ENCODE results near the gene WDR73.
"Not testable (repeated sequence)": the region's sequence is repeated elsewhere in the genome, so short reads cannot be mapped to it uniquely, and the experiment has no call there.

WDR73 gene

DNA sequence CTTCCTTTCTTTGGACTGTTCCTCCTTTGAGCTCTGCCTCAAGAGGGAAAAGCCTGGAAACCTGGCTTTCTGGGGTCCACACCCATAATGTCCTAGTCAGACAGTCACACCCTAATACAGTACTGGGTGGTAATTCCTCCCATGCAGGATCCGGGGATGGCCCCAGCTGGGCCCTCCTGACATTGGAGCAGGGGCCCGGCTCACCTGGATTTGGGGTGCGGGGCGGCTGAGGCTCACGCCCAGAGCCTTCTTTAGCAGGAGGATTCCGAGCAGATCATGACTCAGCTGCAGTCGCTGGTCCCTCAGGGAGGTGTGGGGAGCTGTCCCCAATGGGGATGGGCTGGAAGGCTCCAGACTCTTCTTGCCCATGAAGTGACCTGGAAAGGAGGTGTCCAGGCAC, 2.9 kb upstream of the WDR73 start:
- no peak for DNase-seq

DNA sequence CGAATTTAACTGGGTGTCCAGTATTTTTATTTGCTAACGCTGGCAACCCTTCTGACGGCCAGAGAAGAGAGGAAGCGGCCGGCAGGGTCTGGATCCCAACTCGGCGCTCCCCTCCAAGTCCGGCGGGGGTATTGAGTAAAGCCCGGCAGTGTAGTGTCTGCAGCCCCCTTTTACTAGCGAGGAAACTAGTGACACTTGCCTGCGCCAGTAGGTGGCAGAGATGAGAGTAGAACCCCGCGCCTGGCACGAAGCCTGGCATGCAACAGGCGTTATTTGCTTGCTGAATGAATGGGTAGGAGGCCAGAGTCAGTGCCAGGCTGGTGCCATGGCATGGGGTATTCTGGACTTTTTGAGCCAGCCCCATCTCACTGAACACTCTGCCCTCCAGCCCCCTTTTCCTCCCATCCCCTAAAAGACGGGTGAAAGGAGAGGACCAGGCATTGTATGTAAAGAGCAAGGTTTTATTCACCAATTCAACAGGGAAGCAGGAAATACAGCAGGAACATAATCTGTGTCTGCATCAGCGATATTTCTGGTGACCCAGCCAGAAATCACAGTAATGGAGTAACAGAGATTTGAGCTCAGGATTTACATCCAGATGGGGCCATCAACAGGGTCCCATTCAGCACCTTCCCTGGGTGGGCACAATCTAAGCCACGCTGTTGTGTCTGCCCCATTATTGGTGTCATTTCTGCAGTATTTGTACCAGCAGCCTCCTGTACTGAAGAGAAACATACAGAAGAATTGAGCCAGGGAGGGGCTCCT, 788 bp upstream of the WDR73 start:
- DNase-seq = peak; percentile 47

DNA sequence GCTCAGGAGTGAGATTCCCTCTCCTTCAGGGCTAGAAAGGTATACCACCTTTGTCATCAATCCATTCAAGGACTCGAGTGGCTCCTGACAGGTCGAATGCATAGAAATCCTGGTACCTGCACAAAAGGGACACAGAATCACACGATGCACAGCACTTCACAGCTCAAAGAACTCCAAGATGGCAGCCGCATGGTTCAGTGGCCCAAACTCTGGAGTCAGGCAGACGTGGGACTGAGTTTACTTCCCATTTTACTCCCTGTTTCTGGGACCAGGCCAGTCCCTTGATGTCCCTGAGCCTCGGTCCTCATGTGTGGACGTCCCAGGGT, 536 bp downstream of the WDR73 start:
- no peak for DNase-seq

DNA sequence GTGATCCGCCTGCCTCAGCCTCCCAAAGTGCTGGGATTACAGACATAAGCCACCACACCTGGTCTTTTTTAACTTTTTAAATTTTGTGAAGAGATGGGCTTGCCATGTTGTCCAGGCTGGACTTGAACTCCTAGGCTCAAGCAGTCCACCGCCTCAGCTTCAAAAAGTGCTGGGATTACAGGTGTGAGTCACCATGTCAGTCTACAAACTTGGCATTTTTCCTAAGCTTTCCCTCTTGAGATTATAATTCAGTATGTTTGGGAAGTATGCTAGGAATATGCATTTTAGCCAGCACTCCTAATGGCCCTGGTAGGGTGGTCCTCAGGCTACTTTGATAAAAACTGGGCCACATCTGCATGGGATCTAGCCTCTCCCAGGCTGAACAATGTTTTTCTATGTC, 4.4 kb downstream of the WDR73 start:
- DNase-seq = no peak

DNA sequence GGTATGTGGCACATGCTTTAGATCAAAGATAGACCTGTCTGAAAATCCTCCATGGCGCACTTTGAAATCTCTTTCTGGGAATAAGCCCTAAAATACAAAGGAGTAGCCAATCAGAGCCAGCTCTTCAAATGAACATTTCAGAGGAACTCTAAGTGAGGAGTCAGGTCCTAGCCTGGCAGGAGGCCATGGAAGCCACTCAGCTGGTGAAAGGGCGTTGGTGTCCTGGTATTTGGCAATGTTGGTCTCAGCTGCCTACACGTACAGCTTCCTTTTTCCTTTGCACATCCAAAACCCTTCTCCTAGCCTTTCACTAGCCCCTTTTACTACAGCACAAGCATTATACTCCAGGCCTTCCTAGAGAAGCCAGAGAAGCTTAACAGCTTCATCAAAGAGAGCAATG, 5.5 kb downstream of the WDR73 start:
- no peak for DNase-seq

DNA sequence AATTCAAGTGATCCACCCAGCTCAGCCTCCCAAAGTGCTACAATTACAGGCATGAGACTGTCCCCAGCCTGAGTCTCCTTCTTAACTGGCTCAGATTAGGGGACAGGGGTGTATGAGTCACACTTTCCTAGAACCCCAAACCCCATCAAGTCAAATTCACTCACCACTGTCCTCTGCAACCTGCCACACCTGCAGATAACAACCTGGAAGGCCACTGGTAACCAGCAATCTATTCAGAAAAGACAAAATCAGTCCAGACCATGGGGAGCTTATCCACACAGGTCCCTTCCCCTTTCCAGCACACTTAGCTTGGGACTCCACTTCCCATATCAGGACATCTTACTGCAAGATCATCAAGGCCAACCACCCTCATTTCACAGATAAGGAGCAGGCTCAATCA, 6.4 kb downstream of the WDR73 start:
- no peak for DNase-seq

DNA sequence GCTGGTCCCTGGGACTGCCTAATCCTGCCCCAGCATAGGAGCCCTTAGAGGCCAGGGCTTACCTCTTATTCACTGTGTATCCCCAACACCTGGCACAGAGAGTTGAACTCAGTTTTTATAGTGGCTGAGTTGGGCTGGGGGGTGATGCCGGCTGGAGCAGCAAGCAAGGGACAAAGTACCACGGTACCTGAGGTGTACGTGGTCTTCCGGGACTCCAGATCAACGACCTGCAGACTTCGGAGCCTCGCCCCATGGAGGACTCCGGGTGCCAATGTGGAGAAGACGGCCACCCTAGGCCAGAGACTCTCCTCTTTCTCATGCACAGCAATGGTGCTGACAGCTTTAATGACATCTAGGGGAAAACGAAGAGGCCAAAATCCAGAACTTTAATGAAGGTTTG, 8.1 kb downstream of the WDR73 start:
- no peak for DNase-seq

DNA sequence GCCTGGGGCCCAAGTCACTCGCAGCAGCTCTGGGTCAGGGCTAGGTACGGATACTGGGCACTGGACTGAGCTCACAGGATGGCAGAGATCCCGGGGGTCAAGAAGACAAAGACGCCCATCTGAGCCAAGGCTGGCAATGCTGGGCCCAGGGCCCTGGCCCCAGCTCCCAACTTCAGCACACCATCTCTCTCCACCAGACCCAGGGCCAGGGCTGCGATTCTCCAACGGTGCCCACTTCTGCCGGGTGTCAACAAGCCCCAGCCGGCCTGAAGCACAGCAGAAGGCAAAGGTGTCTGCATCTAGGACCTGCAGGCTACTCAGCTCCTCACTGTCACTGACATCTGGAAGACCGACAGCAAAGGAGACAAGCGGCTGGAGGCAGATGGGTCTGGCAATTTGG, 8.6 kb downstream of the WDR73 start:
- DNase-seq = no peak

DNA sequence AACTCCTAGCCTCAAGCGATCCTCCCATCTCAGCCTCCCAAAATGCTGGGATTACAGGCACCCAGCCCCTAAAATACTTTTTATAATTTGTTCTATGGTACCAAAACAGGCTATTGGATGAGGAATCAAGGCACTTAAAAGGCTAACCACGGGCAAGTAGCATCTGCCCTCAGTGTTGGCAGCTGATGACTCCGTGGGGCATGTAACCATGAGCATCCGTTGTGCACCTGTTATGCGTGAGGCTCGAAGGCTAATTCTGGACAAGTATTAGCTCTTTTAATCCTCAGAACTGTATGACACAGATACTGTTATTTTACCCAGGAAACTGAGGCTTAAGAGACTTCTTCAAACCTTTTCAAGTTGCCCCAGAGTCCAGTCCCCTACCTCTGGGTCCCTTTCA, 10.2 kb downstream of the WDR73 start:
- no peak for DNase-seq

DNA sequence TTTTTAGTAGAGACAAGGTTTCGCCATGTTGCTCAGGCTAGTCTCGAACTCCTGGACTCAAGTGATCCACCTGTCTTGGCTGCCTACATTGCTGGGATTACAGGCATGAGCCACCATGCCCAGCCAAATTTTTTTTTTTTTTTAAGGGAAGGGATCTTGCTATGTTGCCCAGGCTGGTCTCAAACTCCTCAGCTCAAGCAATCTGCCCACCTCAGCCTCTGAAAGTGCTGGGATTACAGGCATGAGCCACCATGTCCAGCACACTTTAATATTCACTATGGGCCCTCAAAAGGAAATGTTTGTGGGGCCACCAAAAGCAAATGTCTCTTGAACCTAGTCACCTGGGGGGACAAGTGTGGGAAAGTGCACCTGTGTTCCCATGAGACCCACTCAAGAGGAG, 11.4 kb downstream of the WDR73 start:
- not testable (repeated sequence) for DNase-seq

DNA sequence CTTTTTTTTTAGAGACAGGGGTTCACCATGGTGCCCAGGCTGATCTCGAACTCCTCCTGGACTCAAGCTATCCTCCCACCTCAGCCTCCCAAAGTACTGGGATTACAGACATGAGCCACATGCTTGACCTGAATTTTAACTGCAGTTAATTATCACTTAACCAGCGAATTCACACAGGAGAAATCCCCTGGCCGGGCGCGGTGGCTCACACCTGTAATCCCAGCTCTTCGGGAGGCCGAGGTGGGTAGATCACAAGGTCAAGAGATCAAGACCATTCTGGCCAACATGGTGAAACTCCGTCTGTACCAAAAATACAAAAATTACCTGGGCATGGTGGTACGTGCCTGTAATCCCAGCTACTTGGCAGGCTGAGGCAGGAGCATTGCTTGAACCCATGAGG, 12.2 kb downstream of the WDR73 start:
- not testable (repeated sequence) for DNase-seq

DNA sequence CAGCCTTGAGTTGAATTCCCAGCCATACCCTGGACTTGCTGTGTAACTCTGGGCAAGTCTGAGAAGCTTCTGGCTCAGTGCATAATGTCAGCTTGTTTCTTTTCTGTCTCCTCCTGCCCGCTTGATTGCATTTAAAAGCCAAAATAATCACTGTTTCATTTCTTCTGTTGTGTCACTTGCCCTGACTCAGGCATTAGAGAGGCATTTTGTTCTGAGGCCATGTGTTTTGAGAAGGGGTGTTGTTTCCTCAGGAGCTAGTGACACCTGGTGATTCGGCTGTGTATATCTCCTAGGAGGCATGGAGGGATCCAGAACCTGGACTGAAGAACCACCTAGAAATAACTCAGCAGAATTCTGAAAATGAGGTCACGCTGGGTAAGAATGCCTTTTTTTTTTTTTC, 16.0 kb downstream of the WDR73 start:
- no peak for DNase-seq

DNA sequence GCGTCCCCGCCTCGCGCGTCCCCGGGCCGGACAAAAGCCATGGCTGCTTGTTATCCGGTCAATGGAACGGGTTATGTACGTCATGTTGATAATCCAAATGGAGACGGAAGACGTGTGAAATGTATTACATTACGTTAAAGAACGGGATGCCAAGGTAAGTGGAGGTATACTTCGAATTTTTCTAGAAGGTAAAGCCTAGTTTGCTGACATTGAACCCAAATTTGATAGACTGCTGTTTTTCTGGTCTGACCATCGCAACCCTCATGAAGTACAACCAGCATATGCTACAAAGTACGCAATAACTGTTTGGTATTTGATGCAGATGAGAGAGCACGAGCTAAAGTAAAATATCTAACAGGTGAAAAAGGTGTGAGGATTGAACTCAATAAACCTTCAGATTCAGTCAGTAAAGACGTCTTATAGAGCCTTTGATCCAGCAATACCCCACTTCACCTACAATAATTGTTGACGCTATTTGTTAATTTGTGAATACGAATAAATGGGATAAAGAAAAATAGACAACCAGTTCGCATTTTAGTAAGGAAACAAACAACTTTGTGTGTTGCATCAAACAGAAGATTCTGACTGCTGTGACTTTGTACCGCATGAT, 19.8 kb downstream of the WDR73 start:
- no peak for DNase-seq

DNA sequence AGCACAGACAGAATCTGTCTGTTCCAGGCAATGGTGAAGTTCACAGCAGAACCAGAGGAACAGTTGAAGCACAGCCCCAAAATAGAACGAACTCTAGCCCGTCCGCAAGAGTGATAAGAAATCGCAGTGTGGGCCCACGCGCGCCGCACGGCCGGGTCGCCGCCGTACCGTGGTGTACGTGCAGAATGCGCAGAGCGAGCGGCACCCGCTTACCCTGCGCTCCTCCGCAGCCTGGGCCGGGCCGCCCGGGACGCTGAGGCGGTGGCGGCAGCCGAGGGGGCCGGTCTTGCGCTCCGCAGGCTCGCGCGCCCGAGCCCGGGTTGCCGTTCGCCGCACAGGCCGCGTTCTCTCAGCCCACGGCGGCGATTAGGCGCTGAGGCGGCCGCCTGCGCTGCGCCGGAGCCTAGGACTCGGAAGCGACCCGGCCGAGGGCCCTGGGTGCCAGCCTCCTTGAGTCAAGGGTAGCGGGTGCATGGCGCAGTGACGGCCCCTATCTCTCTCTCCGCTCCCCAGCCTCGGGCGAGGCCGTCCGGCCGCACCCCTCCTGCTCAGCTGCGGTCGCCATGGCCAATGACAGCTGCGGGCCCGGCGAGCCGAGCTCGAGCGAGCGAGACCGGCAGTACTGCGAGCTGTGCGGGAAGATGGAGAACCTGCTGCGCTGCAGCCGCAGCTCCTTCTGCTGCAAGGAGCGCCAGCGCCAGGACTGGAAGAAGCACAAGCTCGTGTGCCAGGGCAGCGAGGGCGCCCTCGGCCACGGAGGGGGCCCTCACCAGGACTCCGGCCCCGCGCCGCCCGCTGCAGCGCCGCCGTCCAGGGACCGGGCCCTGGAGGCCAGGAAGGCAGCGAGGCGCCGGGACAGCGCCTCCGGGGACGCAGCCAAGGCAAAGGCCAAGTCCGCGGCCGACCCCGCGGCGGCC, 20.5 kb downstream of the WDR73 start:
- DNase-seq = peak; percentile 39

DNA sequence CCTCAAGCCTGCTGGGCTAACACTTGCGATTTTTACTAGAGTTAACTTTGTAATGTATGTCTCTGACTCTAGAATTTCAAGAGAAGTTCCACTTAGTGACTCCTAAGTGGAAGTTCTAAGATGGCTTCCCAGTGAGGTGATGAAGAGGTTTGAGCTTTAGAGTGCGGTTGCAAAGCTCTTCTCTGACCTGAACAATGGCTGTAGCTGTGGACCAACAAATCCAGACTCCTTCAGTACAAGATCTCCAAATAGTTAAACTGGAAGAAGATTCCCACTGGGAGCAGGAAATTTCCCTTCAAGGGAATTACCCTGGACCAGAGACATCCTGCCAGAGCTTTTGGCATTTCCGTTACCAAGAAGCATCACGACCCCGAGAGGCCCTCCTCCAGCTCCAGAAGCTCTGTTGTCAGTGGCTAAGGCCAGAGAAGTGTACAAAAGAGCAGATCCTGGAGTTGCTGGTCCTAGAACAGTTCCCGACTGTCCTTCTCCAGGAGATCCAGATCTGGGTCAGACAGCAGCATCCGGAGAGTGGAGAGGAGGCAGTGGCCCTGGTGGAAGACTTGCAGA, 22.3 kb downstream of the WDR73 start:
- no peak for DNase-seq

DNA sequence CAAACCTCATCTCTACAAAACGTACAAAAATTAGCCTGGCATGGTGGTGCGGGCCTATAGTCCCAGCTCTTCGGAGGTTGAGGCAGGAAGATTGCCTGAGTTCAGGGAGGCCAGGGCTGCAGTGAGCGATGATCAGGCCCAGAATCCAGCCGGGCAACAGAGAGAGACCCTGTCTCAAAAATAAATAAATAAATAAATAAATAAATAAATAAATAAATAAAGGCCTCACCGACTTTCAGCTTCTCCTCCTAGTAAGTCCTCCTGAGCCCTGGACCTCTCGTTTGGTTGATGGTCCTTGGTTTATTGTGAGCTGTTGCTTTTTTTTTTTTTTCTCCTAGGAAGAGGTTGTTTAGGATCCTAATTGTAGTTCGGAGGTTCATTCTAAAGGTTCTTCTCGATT, 25.1 kb downstream of the WDR73 start:
- DNase-seq = no peak

DNA sequence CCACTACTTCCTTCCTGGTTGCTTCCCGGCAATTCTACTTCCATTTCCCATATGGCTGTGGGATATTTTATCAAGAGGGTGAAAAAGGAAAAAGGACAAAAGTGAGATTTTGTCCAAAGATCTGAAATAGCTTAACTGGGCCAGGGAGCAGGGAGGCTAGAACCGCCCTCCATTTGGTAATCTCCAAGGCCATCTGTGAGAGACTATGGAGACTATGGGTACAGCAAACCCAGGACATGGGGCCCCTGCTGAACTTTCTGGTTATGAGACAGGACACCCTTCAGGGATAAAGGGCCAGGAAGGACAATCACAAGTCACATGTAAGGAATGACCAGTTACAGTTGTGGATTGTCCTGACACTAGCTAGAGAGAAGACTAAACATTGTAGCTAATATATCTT, 29.0 kb downstream of the WDR73 start:
- DNase-seq = no peak

DNA sequence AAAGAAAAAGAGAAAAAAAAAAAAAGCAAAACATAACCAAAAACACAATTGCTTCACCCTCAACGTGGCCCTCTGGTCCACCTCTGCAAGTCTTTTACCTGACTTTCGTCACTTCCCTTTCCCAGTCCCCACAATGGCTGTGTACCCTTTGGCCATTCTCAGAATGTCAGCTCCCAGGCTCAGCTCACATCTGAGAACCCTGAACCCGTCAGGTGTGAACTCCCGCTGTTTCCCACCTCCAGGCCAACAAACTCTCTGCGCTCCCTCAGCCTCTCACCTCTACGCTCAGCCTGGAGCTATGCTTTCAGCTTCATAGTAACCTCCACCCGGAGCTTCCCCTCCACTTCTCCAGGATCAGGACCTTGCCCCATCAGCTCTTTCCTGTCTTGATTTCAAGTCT, 29.7 kb downstream of the WDR73 start:
- DNase-seq = no peak

DNA sequence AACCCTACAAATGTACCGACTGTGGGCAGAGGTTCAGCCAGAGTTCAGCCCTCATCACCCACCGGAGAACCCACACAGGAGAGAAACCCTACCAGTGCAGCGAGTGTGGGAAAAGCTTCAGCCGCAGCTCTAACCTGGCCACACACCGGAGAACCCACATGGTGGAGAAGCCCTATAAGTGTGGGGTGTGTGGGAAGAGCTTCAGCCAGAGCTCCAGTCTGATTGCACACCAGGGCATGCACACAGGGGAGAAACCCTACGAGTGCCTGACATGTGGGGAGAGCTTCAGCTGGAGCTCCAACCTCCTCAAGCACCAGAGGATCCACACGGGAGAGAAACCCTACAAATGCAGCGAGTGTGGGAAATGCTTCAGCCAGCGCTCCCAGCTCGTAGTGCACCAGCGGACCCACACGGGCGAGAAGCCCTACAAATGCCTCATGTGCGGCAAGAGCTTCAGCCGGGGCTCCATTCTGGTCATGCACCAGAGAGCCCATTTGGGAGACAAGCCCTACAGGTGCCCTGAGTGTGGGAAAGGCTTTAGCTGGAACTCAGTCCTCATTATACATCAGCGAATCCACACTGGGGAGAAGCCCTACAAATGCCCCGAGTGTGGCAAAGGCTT, 32.6 kb downstream of the WDR73 start:
- DNase-seq = no peak

DNA sequence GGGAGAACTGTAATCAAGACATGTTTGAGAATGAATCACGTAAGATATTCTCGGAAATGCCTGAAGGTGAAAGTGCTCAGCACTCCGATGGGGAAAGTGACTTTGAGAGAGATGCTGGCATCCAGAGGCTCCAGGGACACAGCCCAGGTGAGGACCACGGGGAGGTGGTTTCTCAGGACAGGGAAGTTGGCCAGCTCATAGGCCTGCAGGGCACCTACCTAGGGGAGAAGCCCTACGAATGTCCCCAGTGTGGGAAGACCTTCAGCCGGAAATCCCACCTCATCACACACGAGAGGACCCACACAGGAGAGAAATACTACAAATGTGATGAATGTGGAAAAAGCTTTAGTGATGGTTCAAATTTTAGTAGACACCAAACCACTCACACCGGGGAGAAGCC, 33.5 kb downstream of the WDR73 start:
- DNase-seq = no peak

DNA sequence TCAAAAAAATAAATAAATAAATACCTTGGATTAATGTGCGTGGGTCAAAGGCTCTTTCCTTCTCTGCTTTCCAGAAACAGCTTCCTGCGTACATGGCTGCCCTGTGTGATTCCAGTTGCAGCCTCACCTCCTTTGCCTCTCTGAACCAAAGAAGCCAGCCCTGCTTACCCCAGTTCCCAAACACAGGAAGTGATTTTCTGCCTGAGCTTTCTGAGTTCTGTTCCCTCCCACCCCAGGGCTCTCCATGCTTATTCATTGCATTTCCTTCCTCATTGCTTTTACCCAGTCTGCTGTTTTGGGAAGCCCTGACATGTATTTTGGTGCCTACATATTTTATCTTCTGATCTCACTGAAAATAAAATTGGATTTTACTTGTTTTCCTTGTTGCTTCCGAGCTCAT, 37.8 kb downstream of the WDR73 start:
- DNase-seq = no peak

DNA sequence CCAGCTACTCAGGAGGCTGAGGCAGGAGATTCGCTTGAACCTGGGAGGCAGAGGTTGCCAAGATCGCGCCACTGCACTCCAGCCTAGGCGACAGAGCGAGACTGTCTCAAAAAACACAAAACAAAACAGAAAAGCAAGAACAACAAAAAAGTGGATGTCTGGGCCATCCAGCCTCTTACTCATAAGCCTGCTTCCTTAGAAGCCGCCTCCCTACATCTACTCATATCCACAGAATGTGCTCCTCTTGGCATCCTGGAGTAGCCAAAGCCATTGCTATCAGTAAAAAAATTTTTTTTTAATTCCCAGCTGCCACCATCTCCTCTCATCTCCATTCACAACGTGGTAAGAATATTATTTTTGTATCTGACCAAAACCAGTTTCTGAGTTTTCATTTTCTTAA, 42.5 kb downstream of the WDR73 start:
- no peak for DNase-seq

DNA sequence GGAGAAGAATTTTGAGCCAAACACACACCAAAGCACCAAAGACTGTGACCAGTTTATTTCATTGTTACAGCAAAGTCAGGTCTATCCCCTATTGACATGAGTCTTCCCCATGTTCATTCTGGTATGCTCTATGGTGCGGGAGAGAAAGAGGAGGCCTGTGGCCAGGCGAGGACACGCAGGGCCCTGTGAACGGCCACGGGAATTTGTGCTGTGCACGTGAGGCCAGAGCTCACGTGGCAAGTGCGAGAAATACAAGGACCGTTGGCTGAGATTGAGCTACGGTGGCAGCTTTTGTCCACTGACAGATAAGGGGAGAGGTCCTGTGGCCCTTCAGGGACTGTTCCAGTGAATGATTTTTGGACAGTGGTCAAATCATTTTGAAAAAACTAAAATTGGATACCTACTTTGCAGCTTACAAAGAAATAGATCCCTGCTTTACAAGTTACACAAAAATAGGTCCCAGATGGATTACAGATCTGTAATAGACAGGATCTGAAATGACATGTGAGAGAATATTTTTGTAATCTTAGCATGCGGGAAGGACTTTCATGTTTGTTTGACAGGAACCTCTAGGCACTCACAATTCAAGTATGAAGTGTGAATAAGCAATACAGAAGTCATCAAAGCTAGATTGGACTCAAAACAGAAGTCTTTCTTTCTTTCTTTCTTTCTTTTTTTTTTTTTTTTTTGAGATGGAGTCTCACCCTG, 44.1 kb downstream of the WDR73 start:
- no peak for DNase-seq

All from NCI-H510A (cell line).